ENCODE data around the gene PBOV1.

The PBOV1 gene

DNA sequence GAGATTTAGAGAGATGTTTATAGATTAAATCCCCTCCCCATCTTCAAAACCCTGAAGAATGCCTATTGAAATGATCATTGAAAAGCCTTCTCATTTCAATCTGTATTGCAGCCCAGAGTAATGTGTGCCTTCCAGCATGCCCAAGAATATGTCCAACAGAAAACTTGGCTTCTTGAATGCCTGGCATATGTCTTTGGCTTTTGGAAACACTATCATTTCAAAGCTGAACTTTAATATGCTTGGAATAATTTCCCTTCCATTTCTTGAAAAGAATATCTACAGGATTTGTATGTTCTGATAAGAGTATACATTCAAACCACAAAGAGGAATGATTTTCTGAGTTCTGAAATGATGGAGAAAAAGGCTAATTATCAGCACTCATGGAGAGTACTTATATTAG lies 11.9 kb upstream of the PBOV1 start:
- no peak overlapping the region for H3K9ac ChIP-seq
- no peak for TF ChIP-seq CTCF (IDR thresholded peaks at IDR 0.05)
- H3K4me3 ChIP-seq (ENCODE audit: low read depth, low read length) = no peak overlapping the region
- H3K36me3 ChIP-seq (ENCODE audit: control insufficient read depth, insufficient read depth, low read length) = no peaks in the 10 kb centered on the region
- no peaks in the 10 kb centered on the region for H3K27me3 ChIP-seq (ENCODE audit: control insufficient read depth, insufficient read depth, low read length)
- no peak overlapping the region for H3K4me2 ChIP-seq (ENCODE audit: low read length)
- H3K79me2 ChIP-seq = no peaks in the 10 kb centered on the region
- no peaks in the 10 kb centered on the region for H3K4me1 ChIP-seq
- no peak overlapping the region for H3K27ac ChIP-seq
- no peaks in the 10 kb centered on the region for H3K9me3 ChIP-seq (ENCODE audit: control insufficient read depth, low read length)
- H2AFZ ChIP-seq = no peak overlapping the region

GRCh38 chr6:138229663-138230179 lies 11.4 kb upstream of the PBOV1 start:
- TF ChIP-seq CTCF (IDR thresholded peaks at IDR 0.05) = no peak

DNA sequence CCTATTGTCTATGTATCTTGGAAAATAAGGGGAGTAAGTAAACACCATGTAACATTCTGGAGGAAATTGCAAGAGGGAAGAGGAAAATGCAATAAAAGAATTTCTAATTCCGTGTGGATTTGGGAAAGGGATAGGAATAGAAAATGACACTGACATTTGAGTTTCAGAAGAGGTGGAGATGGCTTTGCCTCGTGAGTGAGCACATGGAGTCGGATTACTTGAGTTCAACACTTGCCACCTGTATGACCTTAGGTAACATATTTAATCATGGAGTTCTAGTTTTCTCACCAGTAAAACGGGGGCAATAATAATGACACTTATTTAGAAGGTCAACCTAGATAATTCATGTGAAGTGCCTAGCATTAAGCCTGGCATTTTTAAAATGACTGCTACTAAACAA lies 10.8 kb upstream of the PBOV1 start:
- no peaks in the 10 kb centered on the region for H3K27me3 ChIP-seq (ENCODE audit: control insufficient read depth, insufficient read depth, low read length)
- no peaks in the 10 kb centered on the region for H3K79me2 ChIP-seq
- no peak overlapping the region for H3K27ac ChIP-seq
- no peak overlapping the region for H3K4me3 ChIP-seq (ENCODE audit: low read depth, low read length)
- H3K4me1 ChIP-seq = no peaks in the 10 kb centered on the region
- no peak overlapping the region for H3K4me2 ChIP-seq (ENCODE audit: low read length)
- H2AFZ ChIP-seq = no peak overlapping the region
- no peaks in the 10 kb centered on the region for H3K36me3 ChIP-seq (ENCODE audit: control insufficient read depth, insufficient read depth, low read length)
- no peak overlapping the region for H3K9ac ChIP-seq
- no peak for TF ChIP-seq CTCF (IDR thresholded peaks at IDR 0.05)
- no peaks in the 10 kb centered on the region for H3K9me3 ChIP-seq (ENCODE audit: control insufficient read depth, low read length)

More at GRCh38 chr6:138229663-138230179, 11.4 kb upstream of the PBOV1 start:
- Histone ChIP-seq H2AFZ (no peak overlapping the region), H3K27ac (no peak overlapping the region), H3K9me3 (ENCODE audit: control insufficient read depth, low read length) (no peaks in the 10 kb centered on the region), H3K4me2 (ENCODE audit: low read length) (no peak overlapping the region), H3K79me2 (no peaks in the 10 kb centered on the region), H3K27me3 (ENCODE audit: control insufficient read depth, insufficient read depth, low read length) (no peaks in the 10 kb centered on the region), H3K36me3 (ENCODE audit: control insufficient read depth, insufficient read depth, low read length) (no peaks in the 10 kb centered on the region), H3K4me3 (ENCODE audit: low read depth, low read length) (no peak overlapping the region), H3K4me1 (no peaks in the 10 kb centered on the region), H3K9ac (no peak overlapping the region)

DNA sequence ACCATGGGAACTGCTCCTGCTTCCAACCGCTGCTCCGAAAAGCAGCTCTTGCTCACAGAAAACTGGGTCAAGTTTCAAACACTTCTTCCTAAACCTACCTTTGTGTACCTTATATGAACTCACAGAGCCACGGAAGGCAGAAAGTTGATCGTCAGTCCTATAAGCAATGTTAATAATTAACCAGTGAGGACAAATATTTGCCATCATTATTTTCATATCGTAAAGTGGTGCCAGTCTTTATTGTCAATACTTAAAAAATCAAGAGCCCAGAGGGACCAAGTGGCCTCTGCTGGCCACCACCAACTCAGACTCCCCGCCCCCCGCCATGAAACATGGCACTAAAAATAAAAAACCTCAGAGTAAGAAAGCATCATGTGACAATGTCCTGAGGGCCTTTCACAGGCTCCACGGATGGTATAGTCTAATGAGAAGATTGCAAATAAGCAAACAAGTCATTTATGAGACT lies 9.1 kb upstream of the PBOV1 start:
- no peak for TF ChIP-seq CTCF (IDR thresholded peaks at IDR 0.05)
- Histone ChIP-seq H3K4me2 (ENCODE audit: low read length) (no peak overlapping the region), H3K4me3 (ENCODE audit: low read depth, low read length) (no peak overlapping the region), H3K9ac (no peak overlapping the region), H2AFZ (no peak overlapping the region), H3K79me2 (no peaks in the 10 kb centered on the region), H3K9me3 (ENCODE audit: control insufficient read depth, low read length) (no peaks in the 10 kb centered on the region), H3K4me1 (no peaks in the 10 kb centered on the region), H3K27me3 (ENCODE audit: control insufficient read depth, insufficient read depth, low read length) (no peaks in the 10 kb centered on the region), H3K36me3 (ENCODE audit: control insufficient read depth, insufficient read depth, low read length) (no peaks in the 10 kb centered on the region), H3K27ac (no peak overlapping the region)

- no peaks in the 10 kb centered on the region for H3K36me3 ChIP-seq (ENCODE audit: control insufficient read depth, insufficient read depth, low read length)
- no peak overlapping the region for H3K4me3 ChIP-seq (ENCODE audit: low read depth, low read length)
- H3K79me2 ChIP-seq = no peaks in the 10 kb centered on the region
- TF ChIP-seq CTCF (IDR thresholded peaks at IDR 0.05) = no peak
- H3K9me3 ChIP-seq (ENCODE audit: control insufficient read depth, low read length) = no peaks in the 10 kb centered on the region
- H3K4me1 ChIP-seq = no peaks in the 10 kb centered on the region
- H3K9ac ChIP-seq = no peak overlapping the region
- H3K4me2 ChIP-seq (ENCODE audit: low read length) = no peak overlapping the region
- no peak overlapping the region for H2AFZ ChIP-seq
- H3K27me3 ChIP-seq (ENCODE audit: control insufficient read depth, insufficient read depth, low read length) = no peaks in the 10 kb centered on the region
- no peak overlapping the region for H3K27ac ChIP-seq
These were observed 8.5 kb upstream of the PBOV1 start for GRCh38 chr6:138226700-138227315.

All from parathyroid adenoma (tissue), 2 donors.